Endothelial cell of umbilical vein (primary cell): ENCODE measurements around the gene CIRBP. TPM values are rescaled to one million over a fixed set of nuclear protein-coding genes. Genes with fewer than 3 reads are reported as not detected.

Experiments used
- BruUV-seq: library from RNA; stranded (reverse); fragments of 400-500 nt; replicated peaks from 2 replicates; lab custom pipeline; 2021; lab: Mats Ljungman, UMichigan
- CTCF ChIA-PET: fragments of 300-600, 350-600 bp; sonication (Branson Sonifier 250); formaldehyde crosslinking; loops from one replicate; lab custom pipeline; 2021; ENCODE audit warnings: antibody characterized with exemption, inconsistent platforms; lab: Charles Lee
- POLR2A ChIA-PET: fragments of 300-600, 350-600 bp; sonication (Branson Sonifier 250); formaldehyde crosslinking; loops from one replicate; lab custom pipeline; 2021; ENCODE audit warnings: antibody characterized with exemption, inconsistent platforms; lab: Charles Lee
- DNase-seq: peaks from one replicate; pipeline ENCODE4 v3.0.0-alpha.2; 2011; ENCODE audit warnings: low read depth, low spot score
- FAIRE-seq: peaks from 2 replicates; lab custom pipeline; 2011; peaks lifted over from hg19 to GRCh38; lab: Jason Lieb, UNC
- H2AFZ ChIP-seq: 2 replicates; pipeline ENCODE4 v1.6.0; 2012; ENCODE audit warnings: low read depth, low read length, control low read depth, inconsistent platforms
- H3K27ac ChIP-seq: 2 replicates; pipeline ENCODE4 v1.5.1; 2011; ENCODE audit warnings: low read depth, mild to moderate bottlenecking, control low read depth, low read length, moderate library complexity; ENCODE audit not compliant: insufficient read depth
- H3K27me3 ChIP-seq, 2 experiments: 2 replicates each; pipeline versions ENCODE4 v1.6.0 to v1.6.1; 2011; ENCODE audit warnings: low read length in 2 of 2, mixed read lengths in 1 of 2; ENCODE audit not compliant: control insufficient read depth in 2 of 2, insufficient read depth in 2 of 2
- H3K36me3 ChIP-seq, 2 experiments: 2 replicates in 1 of 2; 3 replicates in 1 of 2; pipeline ENCODE4 v1.5.1; 2011; ENCODE audit warnings: low read length in 2 of 2, mild to moderate bottlenecking in 1 of 2, moderate library complexity in 1 of 2; ENCODE audit not compliant: control insufficient read depth in 2 of 2, insufficient read depth in 2 of 2; ENCODE audit errors: extremely low read depth in 1 of 2
- H3K4me1 ChIP-seq: 3 replicates; pipeline ENCODE4 v1.5.1; 2011; ENCODE audit warnings: mild to moderate bottlenecking, low read length; ENCODE audit not compliant: control insufficient read depth, insufficient read depth; ENCODE audit errors: extremely low read depth
- H3K4me2 ChIP-seq: 2 replicates; pipeline ENCODE4 v1.6.1; 2011; ENCODE audit warnings: low read length, control low read depth, mixed read lengths; ENCODE audit not compliant: insufficient read depth
- H3K4me3 ChIP-seq, 3 experiments: fragments of 200-600 bp in 1 of 3; sonication (generic), shearing (Covaris generic) in 1 of 3; replicated peaks in 1 of 3; 2 replicates each; pipeline ENCODE4 v1.5.1; 2011 to 2016; ENCODE audit warnings: control low read depth in 3 of 3, low read length in 3 of 3, mild to moderate bottlenecking in 2 of 3, inconsistent platforms in 1 of 3, low read depth in 1 of 3, moderate library complexity in 1 of 3; ENCODE audit not compliant: insufficient read depth in 1 of 3
- H3K79me2 ChIP-seq: 2 replicates; pipeline ENCODE4 v1.6.0; 2012; ENCODE audit warnings: low read length, inconsistent platforms; ENCODE audit not compliant: control insufficient read depth, insufficient read depth
- H3K9ac ChIP-seq: replicated peaks from 2 replicates; pipeline ENCODE3; 2011; ENCODE audit warnings: low read length, control low read depth; ENCODE audit not compliant: insufficient read depth; ENCODE audit errors: extremely low read depth
- H3K9me1 ChIP-seq: replicated peaks from 3 replicates; pipeline ENCODE4 v1.6.0; 2011; ENCODE audit warnings: mild to moderate bottlenecking, low read length; ENCODE audit not compliant: control insufficient read depth, insufficient read depth; ENCODE audit errors: extremely low read depth
- H3K9me3 ChIP-seq: replicated peaks from 2 replicates; pipeline ENCODE4 v1.5.1; 2012; ENCODE audit warnings: low read length, inconsistent platforms; ENCODE audit not compliant: control insufficient read depth, insufficient read depth
- H4K20me1 ChIP-seq: replicated peaks from 2 replicates; pipeline ENCODE3; 2011; ENCODE audit warnings: mild to moderate bottlenecking, low read length; ENCODE audit not compliant: control insufficient read depth, insufficient read depth; ENCODE audit errors: extremely low read depth
- EZH2 ChIP-seq: IDR thresholded peaks from 2 replicates; pipeline ENCODE4 v1.6.1; 2012; ENCODE audit warnings: borderline replicate concordance, low read depth, mild to moderate bottlenecking, moderate library complexity, low read length, inconsistent platforms; ENCODE audit not compliant: severe bottlenecking
- FOS ChIP-seq: IDR thresholded peaks from 2 replicates; pipeline ENCODE4 v1.6.1; 2011; ENCODE audit warnings: mild to moderate bottlenecking, low read length, moderate library complexity, borderline replicate concordance; ENCODE audit not compliant: insufficient read depth
- GATA2 ChIP-seq: IDR thresholded peaks from 2 replicates; pipeline ENCODE4 v1.7.0; 2011; ENCODE audit warnings: low read depth, mild to moderate bottlenecking, moderate library complexity, mixed read lengths, low read length; ENCODE audit not compliant: insufficient read length, insufficient read depth
- JUN ChIP-seq: IDR thresholded peaks from 2 replicates; pipeline ENCODE4 v1.6.1; 2011; ENCODE audit warnings: borderline replicate concordance, low read depth; ENCODE audit not compliant: insufficient read length, insufficient read depth
- MYC ChIP-seq: IDR thresholded peaks from one replicate; pipeline ENCODE4 v1.6.1; 2011; ENCODE audit warnings: mild to moderate bottlenecking, low read depth, low read length
- POLR2A ChIP-seq: IDR thresholded peaks from 2 replicates; pipeline ENCODE4 v1.6.1; 2012; ENCODE audit warnings: low read depth, mild to moderate bottlenecking, control low read depth, low read length
- POLR2AphosphoS5 ChIP-seq: IDR thresholded peaks from 2 replicates; pipeline ENCODE4 v1.6.1; 2012; ENCODE audit warnings: low read depth, mild to moderate bottlenecking, control low read depth, low read length, moderate library complexity; ENCODE audit not compliant: insufficient read depth
- dilution Hi-C: fragments of 300-500 bp; cut with MboI; formaldehyde crosslinking; loops from one replicate; pipeline ENCODE4 v1.15.0; 2019; ENCODE audit warnings: low sequenced_read_pairs; ENCODE audit not compliant: extremely low pct_ligation_motif_present
- intact Hi-C: fragments of 100-400 bp; cut with micrococcal nuclease; formaldehyde crosslinking; loops from one replicate; pipeline ENCODE4 v1.10.0; 2022
- polyA plus RNA-seq, 4 experiments: library from polyadenylated mRNA; depleted of rRNA in 3 of 4; stranded (reverse) in 3 of 4; unstranded in 1 of 4; fragments of >200 nt; gene quantifications; 2 replicates each; pipeline versions ENCODE4 v1.2.1 to v1.2.3, GENCODE V29; 2011 to 2012; ENCODE audit warnings: missing spikeins in 1 of 4
- total RNA-seq: library from RNA; stranded (reverse); gene quantifications from 2 replicates; pipeline ENCODE4 v1.2.3, GENCODE V29; 2021
- TF ChIP-seq, protein P1 (sequence below), 2 donors: IDR thresholded peaks; 1 replicate in 1 of 2; 2 replicates in 1 of 2; pipeline ENCODE4 v1.5.1; 2011; ENCODE audit warnings: low read length in 2 of 2, mild to moderate bottlenecking in 2 of 2, moderate library complexity in 2 of 2, control low read depth in 1 of 2, inconsistent platforms in 1 of 2, low read depth in 1 of 2; ENCODE audit not compliant: insufficient read depth in 1 of 2; ENCODE audit errors: extremely low read depth in 1 of 2
- TF ChIP-seq, protein P2 (sequence below): IDR thresholded peaks from 2 replicates; pipeline ENCODE4 v1.6.1; 2011; ENCODE audit not compliant: insufficient read depth, insufficient read length

CIRBP gene
- total and polyA plus RNA-seq, 2 donors (not counting 3 experiments of a cell fraction or from before 2014, with no cell fraction given): 225 to 439 TPM

DNA sequence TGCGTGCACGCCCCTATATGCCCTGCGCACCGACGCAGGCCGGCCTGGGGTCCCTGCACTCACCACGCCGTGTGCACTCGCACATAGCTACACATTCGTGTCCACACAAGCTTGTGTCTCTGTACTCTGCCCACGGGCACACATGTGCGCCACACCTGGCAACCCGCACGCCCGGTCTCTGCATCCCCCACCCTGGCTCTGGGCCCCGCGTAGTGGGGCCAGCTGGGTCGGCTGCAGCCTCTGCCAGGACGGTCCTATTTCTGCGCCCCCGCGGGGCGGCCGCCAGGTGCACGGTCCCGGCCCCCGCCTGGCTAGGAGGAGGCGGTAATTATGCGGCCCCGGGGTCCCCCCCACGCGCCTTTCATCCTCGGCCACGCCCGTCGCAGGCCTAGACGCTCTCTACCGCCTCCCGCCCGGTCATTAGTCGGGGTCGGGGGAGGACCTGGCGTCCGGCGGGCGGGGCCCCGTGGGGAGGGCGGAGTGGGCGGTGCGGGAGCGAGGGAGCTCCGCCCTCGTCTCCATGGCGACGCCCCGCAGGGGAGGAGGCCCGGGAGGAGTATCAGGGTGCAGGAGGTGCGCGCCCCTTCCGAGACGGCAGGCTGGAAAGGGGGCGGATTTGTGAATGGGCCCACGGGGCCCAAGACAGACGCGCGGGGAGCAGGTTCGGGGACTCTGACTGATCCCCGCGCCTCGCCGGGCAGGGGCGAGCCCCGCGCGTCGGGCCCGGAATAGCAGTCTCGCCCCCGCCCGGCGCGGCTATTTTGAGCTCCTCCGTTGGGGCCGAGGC lies 2.8 kb upstream of the CIRBP start:
- dilution Hi-C loops: no loop called here
- H3K4me1 ChIP-seq: peaks cover 41% of the 10 kb centered on the region

More for the DNA sequence above, 2.8 kb upstream of the CIRBP start:
- Histone ChIP-seq H3K4me3 (peak overlapping the region; percentile 23 to 43 (median 37)), H3K79me2 (peaks cover 18% of the 10 kb centered on the region), H3K36me3 (peaks cover 3 to 6% of the 10 kb centered on the region in 2 experiments), H3K27ac (peak overlapping the region; percentile 50), H3K4me2 (peak overlapping the region; percentile 43), H2AFZ (peak overlapping the region; percentile 52), H3K9me3 (no peaks in the 10 kb centered on the region), H3K27me3 (no peaks in the 10 kb centered on the region), H4K20me1 (no peaks in the 10 kb centered on the region), H3K9ac (peak overlapping the region; percentile 13), H3K9me1 (no peaks in the 10 kb centered on the region)
- TF ChIP-seq FOS (no peak), JUN (no peak), GATA2 (no peak), EZH2 (no peak), POLR2AphosphoS5 (no peak), MYC (no peak), POLR2A (no peak)
- TF ChIP-seq, protein P1, sequence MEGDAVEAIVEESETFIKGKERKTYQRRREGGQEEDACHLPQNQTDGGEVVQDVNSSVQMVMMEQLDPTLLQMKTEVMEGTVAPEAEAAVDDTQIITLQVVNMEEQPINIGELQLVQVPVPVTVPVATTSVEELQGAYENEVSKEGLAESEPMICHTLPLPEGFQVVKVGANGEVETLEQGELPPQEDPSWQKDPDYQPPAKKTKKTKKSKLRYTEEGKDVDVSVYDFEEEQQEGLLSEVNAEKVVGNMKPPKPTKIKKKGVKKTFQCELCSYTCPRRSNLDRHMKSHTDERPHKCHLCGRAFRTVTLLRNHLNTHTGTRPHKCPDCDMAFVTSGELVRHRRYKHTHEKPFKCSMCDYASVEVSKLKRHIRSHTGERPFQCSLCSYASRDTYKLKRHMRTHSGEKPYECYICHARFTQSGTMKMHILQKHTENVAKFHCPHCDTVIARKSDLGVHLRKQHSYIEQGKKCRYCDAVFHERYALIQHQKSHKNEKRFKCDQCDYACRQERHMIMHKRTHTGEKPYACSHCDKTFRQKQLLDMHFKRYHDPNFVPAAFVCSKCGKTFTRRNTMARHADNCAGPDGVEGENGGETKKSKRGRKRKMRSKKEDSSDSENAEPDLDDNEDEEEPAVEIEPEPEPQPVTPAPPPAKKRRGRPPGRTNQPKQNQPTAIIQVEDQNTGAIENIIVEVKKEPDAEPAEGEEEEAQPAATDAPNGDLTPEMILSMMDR (IDR thresholded peaks at IDR 0.05; ENCODE audit: extremely low read depth in 1 of 2, insufficient read depth in 1 of 2, low read depth in 1 of 2, low read length in 2 of 2): no peak
- TF ChIP-seq, protein P2, sequence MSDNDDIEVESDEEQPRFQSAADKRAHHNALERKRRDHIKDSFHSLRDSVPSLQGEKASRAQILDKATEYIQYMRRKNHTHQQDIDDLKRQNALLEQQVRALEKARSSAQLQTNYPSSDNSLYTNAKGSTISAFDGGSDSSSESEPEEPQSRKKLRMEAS: no peak
- ChIA-PET POLR2A (interaction anchor here (0.6 to 2.3 kb wide), 8 partner anchors 8 to 521 kb away, joined by 3 to 24 read pairs (median 5); partner anchors contain the start of genes ATP5F1D and MIDN), CTCF (interaction anchor here (0.6 to 7.2 kb wide), 12 partner anchors 9 to 322 kb away, joined by 3 to 1001 read pairs (median 7); partner anchors contain the start of genes ATP5F1D and FAM174C)
- DNase-seq: peak; percentile 70
- BruUV-seq: no TSS peak
- peak; percentile 80 for FAIRE-seq
- intact Hi-C loops: loop anchor here (1.0 kb wide), 3 partner anchors 17 to 45 kb away; no protein-coding TSS in a partner anchor
